Liver (tissue), 9 donors: ENCODE data around the gene LTBP2. TPM values are rescaled to one million over a fixed set of nuclear protein-coding genes. Genes with fewer than 3 reads are reported as not detected.

ENCODE experiments used
- DNase-seq: peaks from one replicate; pipeline ENCODE4 v3.0.0-alpha.2; 2017; ENCODE audit warnings: low spot score
- H3K27ac ChIP-seq, 2 donors: one replicate each; pipeline ENCODE4 v1.7.0; 2013; ENCODE audit warnings: inconsistent platforms in 2 of 2, low read length in 2 of 2, control low read depth in 1 of 2, low read depth in 1 of 2, mild to moderate bottlenecking in 1 of 2
- H3K27me3 ChIP-seq, 4 donors: one replicate each; pipeline versions ENCODE4 v1.6.1 to v1.7.0; 2013; ENCODE audit warnings: low read length in 3 of 4, inconsistent platforms in 1 of 4, mild to moderate bottlenecking in 1 of 4, moderate library complexity in 1 of 4; ENCODE audit not compliant: control insufficient read depth in 4 of 4, insufficient read depth in 4 of 4
- H3K36me3 ChIP-seq, 4 donors: one replicate each; pipeline versions ENCODE4 v1.6.1 to v1.7.0; 2013; ENCODE audit warnings: low read length in 3 of 4, mild to moderate bottlenecking in 3 of 4, low read depth in 1 of 4, moderate library complexity in 1 of 4; ENCODE audit not compliant: control insufficient read depth in 4 of 4, insufficient read depth in 3 of 4
- H3K4me1 ChIP-seq, 4 donors: one replicate each; pipeline versions ENCODE4 v1.6.1 to v1.7.0; 2013; ENCODE audit warnings: low read length in 3 of 4, mild to moderate bottlenecking in 3 of 4, moderate library complexity in 1 of 4; ENCODE audit not compliant: control insufficient read depth in 4 of 4, insufficient read depth in 4 of 4
- H3K4me3 ChIP-seq, 3 donors: one replicate each; pipeline versions ENCODE4 v1.6.1 to v1.7.0; 2013; ENCODE audit warnings: low read length in 3 of 3, control low read depth in 1 of 3, low read depth in 1 of 3, mild to moderate bottlenecking in 1 of 3
- H3K9ac ChIP-seq, 2 donors: one replicate each; pipeline ENCODE4 v1.7.0; 2013; ENCODE audit warnings: low read length in 2 of 2, mild to moderate bottlenecking in 2 of 2, moderate library complexity in 2 of 2, control low read depth in 1 of 2, low read depth in 1 of 2
- H3K9me3 ChIP-seq, 4 donors: one replicate each; pipeline versions ENCODE4 v1.6.1 to v1.7.0; 2013; ENCODE audit warnings: low read length in 3 of 4; ENCODE audit not compliant: control insufficient read depth in 4 of 4
- ATF3 ChIP-seq: IDR thresholded peaks from 2 replicates; pipeline ENCODE4 v1.6.1; 2016; ENCODE audit warnings: antibody characterized with exemption
- EGR1 ChIP-seq, 2 donors: IDR thresholded peaks; 2 replicates each; pipeline ENCODE4 v1.6.1; 2016 to 2018; ENCODE audit warnings: antibody characterized with exemption in 2 of 2, low read depth in 2 of 2
- FOXA1 ChIP-seq: IDR thresholded peaks from 2 replicates; pipeline ENCODE4 v1.6.1; 2016; ENCODE audit warnings: antibody characterized with exemption
- GABPA ChIP-seq, 2 donors: IDR thresholded peaks in 1 of 2; conservative IDR thresholded peaks in 1 of 2; 2 replicates each; pipeline ENCODE4 v1.6.1; 2016; ENCODE audit warnings: antibody characterized with exemption in 2 of 2, mild to moderate bottlenecking in 1 of 2, moderate library complexity in 1 of 2
- JUND ChIP-seq, 2 donors: IDR thresholded peaks; 2 replicates each; pipeline ENCODE4 v1.6.1; 2016; ENCODE audit warnings: antibody characterized with exemption in 2 of 2
- MAX ChIP-seq: IDR thresholded peaks from 2 replicates; pipeline ENCODE4 v1.6.1; 2016; ENCODE audit warnings: antibody characterized with exemption
- NR2F2 ChIP-seq: IDR thresholded peaks from 2 replicates; pipeline ENCODE4 v1.6.1; 2016; ENCODE audit warnings: antibody characterized with exemption
- RAD21 ChIP-seq, 2 donors: IDR thresholded peaks; 2 replicates each; pipeline ENCODE4 v1.6.1; 2016; ENCODE audit warnings: antibody characterized with exemption in 2 of 2, mild to moderate bottlenecking in 2 of 2
- REST ChIP-seq: IDR thresholded peaks from 2 replicates; pipeline ENCODE4 v1.6.1; 2016; ENCODE audit warnings: antibody characterized with exemption, mild to moderate bottlenecking
- RXRA ChIP-seq, 2 donors: IDR thresholded peaks; 2 replicates each; pipeline ENCODE4 v1.6.1; 2017 to 2018; ENCODE audit warnings: antibody characterized with exemption in 2 of 2, mild to moderate bottlenecking in 1 of 2
- SP1 ChIP-seq: IDR thresholded peaks from 2 replicates; pipeline ENCODE4 v1.6.1; 2018; ENCODE audit warnings: antibody characterized with exemption, mild to moderate bottlenecking
- YY1 ChIP-seq: IDR thresholded peaks from 2 replicates; pipeline ENCODE4 v1.6.1; 2016; ENCODE audit warnings: antibody characterized with exemption, mild to moderate bottlenecking
- ZBTB33 ChIP-seq: IDR thresholded peaks from 2 replicates; pipeline ENCODE4 v1.6.1; 2016; ENCODE audit warnings: antibody characterized with exemption
- WGBS: extraction: QIAGEN DNeasy Blood & Tissue Kit; methylation state at CpG from one replicate; pipeline ENCODE4 v1.1.7; 2013; 5-methylcytosine and 5-hydroxymethylcytosine counted together
- polyA plus RNA-seq, 2 donors: library from polyadenylated mRNA; stranded (reverse) in 1 of 2; unstranded in 1 of 2; fragments of 200-250 nt in 1 of 2; fragments of >200 nt in 1 of 2; fragmentation: Nextera tagmentation in 1 of 2; extraction: Ambion mirVana in 1 of 2; gene quantifications; one replicate each; pipeline versions ENCODE4 v1.2.1 to v1.2.3, GENCODE V29; 2013 to 2015
- total RNA-seq, 2 donors: library from RNA; depleted of rRNA; stranded (reverse); fragments of >200 nt; gene quantifications; one replicate each; pipeline ENCODE4 v1.2.3, GENCODE V29; 2014
- donor health status: healthy.
- donor health status: healthy.
- donor health status: healthy.
- donor health status: healthy.
- donor health status: healthy.

Gene LTBP2
- total and polyA plus RNA-seq, 4 donors = 0.24 to 1.3 (median 0.89) TPM

- H3K4me1 ChIP-seq = no peaks in the 10 kb centered on the region
- no peak overlapping the region for H3K27ac ChIP-seq
- TF ChIP-seq REST (no peak), MAX (no peak), GABPA (IDR thresholded peaks at IDR 0.05 in 1 of 2, conservative IDR thresholded peaks at IDR 0.05 in 1 of 2) (no peak), RXRA (IDR thresholded peaks at IDR 0.05) (no peak), FOXA1 (no peak), SP1 (no peak), NR2F2 (no peak), RAD21 (IDR thresholded peaks at IDR 0.05) (no peak)
- no peak overlapping the region for H3K4me3 ChIP-seq
- H3K27me3 ChIP-seq = no peaks in the 10 kb centered on the region
- H3K36me3 ChIP-seq = no peaks in the 10 kb centered on the region
- no peak overlapping the region for H3K9ac ChIP-seq
- WGBS = 70% methylated on average over 13 of the region's 13 CpGs
- no peak for DNase-seq
- H3K9me3 ChIP-seq = no peaks in the 10 kb centered on the region
These were observed 103.1 kb downstream of the LTBP2 start for GRCh38 chr14:74508844-74509428.

GRCh38 chr14:74508292-74508731 lies 103.7 kb downstream of the LTBP2 start:
- WGBS = 45% methylated on average over 15 of the region's 15 CpGs
- no peak for DNase-seq
- no peaks in the 10 kb centered on the region for H3K9me3 ChIP-seq
- no peak overlapping the region for H3K9ac ChIP-seq
- H3K27me3 ChIP-seq = no peaks in the 10 kb centered on the region
- H3K4me3 ChIP-seq = no peak overlapping the region
- no peaks in the 10 kb centered on the region for H3K36me3 ChIP-seq
- no peaks in the 10 kb centered on the region for H3K4me1 ChIP-seq
- no peak overlapping the region for H3K27ac ChIP-seq
- TF ChIP-seq EGR1 (IDR thresholded peaks at IDR 0.05; ENCODE audit: low read depth in 2 of 2) (no peak), SP1 (no peak), YY1 (no peak), ZBTB33 (no peak), ATF3 (no peak), JUND (IDR thresholded peaks at IDR 0.05) (no peak), REST (no peak), NR2F2 (no peak)
